ENCODE measurements around the gene UPK2. TPM values are rescaled to one million over a fixed set of nuclear protein-coding genes. Genes with fewer than 3 reads are reported as not detected.
"Not testable (repeated sequence)": the region's sequence is repeated elsewhere in the genome, so short reads cannot be mapped to it uniquely, and the experiment has no call there.

UPK2 gene
- total and polyA plus RNA-seq, 2 experiments from 2014 or later = 0.28 TPM; not detected in 1

DNA sequence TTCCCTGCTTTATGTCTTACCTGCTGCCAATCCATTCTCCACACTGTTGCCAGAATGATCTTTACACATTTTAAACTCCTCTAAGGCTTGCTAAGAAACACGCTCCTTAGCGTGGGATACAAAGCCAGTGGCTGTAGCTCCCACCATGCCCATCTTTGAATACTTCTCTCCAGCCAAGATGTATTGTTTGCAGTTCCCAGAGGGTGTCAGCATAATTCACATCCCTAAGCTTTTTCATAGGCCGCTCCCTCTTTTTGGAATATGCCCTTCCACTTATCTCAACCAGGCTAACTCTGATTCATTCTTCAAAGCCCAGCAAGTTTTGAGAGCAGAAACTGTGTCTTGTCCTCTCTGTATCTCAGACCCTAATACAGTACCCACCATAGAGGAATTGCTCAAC, 8.1 kb upstream of the UPK2 start:
- H3F3A ChIP-seq (ENCODE audit: insufficient read depth) = no peaks in the 10 kb centered on the region
- H3K4me3 ChIP-seq = no peak overlapping the region
- H4K20me1 ChIP-seq (ENCODE audit: insufficient read depth) = no peaks in the 10 kb centered on the region
- H3K36me3 ChIP-seq (ENCODE audit: low read depth) = no peaks in the 10 kb centered on the region
- no peak overlapping the region for H3K9ac ChIP-seq
- no peaks in the 10 kb centered on the region for H3K9me3 ChIP-seq (ENCODE audit: low read depth)
- in situ Hi-C loops (cut with MboI) = loop anchor here (10.0 kb wide), 1 partner anchor 253 kb away; no protein-coding TSS in a partner anchor
- no peaks in the 10 kb centered on the region for H3K79me2 ChIP-seq (ENCODE audit: insufficient read depth)
- H2AFZ ChIP-seq = no peak overlapping the region
- no peak overlapping the region for H3K27ac ChIP-seq
- no peak overlapping the region for H3K4me2 ChIP-seq (ENCODE audit: unreplicated experiment)
- TF ChIP-seq EZH2 (IDR thresholded peaks at IDR 0.05; ENCODE audit: insufficient read depth, poor library complexity, severe bottlenecking) (no peak), EZH2phosphoT487 (IDR thresholded peaks at IDR 0.05; ENCODE audit: insufficient read depth, low read depth) (no peak)
- H3K4me1 ChIP-seq (ENCODE audit: insufficient read depth) = no peaks in the 10 kb centered on the region
- peaks cover 6% of the 10 kb centered on the region for H3K27me3 ChIP-seq (replicated peaks; ENCODE audit: insufficient read depth)
- 31 to 40% methylated on average over 3 of the region's 3 CpGs for WGBS, 2 experiments (ENCODE audit: low coverage in 1 of 2, low lambda C conversion rate in 2 of 2, missing lambda C conversion rate in 2 of 2)
- DNase-seq = no peak
- H3K9me2 ChIP-seq (ENCODE audit: insufficient read depth) = no peaks in the 10 kb centered on the region

DNA sequence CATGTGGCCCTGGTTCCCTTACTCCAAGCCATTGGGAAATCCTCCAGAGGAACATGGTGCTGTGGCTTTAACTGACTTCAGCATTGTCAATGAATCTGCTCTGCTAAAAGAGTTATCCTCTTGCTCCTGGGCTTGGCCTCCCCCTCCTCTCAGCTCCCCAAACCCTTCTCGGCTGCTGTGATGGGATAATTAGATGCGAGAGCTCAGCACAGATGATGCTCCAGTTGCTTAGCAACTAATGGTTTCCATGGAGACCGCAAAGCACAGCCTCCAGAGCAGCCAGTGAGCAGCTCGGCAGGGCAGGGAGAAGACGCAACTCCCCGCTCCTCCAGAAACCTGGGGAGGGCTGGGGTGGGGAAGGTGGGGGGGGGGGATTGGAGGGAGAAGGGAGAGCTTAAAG, 2.8 kb upstream of the UPK2 start:
- no peaks in the 10 kb centered on the region for H3K79me2 ChIP-seq (ENCODE audit: insufficient read depth)
- no peak overlapping the region for H3K9ac ChIP-seq
- no peak for DNase-seq
- H3K9me2 ChIP-seq (ENCODE audit: insufficient read depth) = no peaks in the 10 kb centered on the region
- no peaks in the 10 kb centered on the region for H3K36me3 ChIP-seq (ENCODE audit: low read depth)
- no peaks in the 10 kb centered on the region for H3K27me3 ChIP-seq (replicated peaks; ENCODE audit: insufficient read depth)
- no peaks in the 10 kb centered on the region for H4K20me1 ChIP-seq (ENCODE audit: insufficient read depth)
- no peaks in the 10 kb centered on the region for H3K9me3 ChIP-seq (ENCODE audit: low read depth)
- no peaks in the 10 kb centered on the region for H3K4me1 ChIP-seq (ENCODE audit: insufficient read depth)
- H3K27ac ChIP-seq = no peak overlapping the region
- no peak for TF ChIP-seq EZH2phosphoT487 (IDR thresholded peaks at IDR 0.05; ENCODE audit: insufficient read depth, low read depth)
- no peak for TF ChIP-seq EZH2 (IDR thresholded peaks at IDR 0.05; ENCODE audit: insufficient read depth, poor library complexity, severe bottlenecking)
- in situ Hi-C loops (cut with MboI) = no loop called here
- H3F3A ChIP-seq (ENCODE audit: insufficient read depth) = no peaks in the 10 kb centered on the region
- H2AFZ ChIP-seq = no peak overlapping the region
- 66 to 71% methylated on average over 6 of the region's 6 CpGs for WGBS, 2 experiments (ENCODE audit: low coverage in 1 of 2, low lambda C conversion rate in 2 of 2, missing lambda C conversion rate in 2 of 2)
- no peak overlapping the region for H3K4me3 ChIP-seq
- no peak overlapping the region for H3K4me2 ChIP-seq (ENCODE audit: unreplicated experiment)

DNA sequence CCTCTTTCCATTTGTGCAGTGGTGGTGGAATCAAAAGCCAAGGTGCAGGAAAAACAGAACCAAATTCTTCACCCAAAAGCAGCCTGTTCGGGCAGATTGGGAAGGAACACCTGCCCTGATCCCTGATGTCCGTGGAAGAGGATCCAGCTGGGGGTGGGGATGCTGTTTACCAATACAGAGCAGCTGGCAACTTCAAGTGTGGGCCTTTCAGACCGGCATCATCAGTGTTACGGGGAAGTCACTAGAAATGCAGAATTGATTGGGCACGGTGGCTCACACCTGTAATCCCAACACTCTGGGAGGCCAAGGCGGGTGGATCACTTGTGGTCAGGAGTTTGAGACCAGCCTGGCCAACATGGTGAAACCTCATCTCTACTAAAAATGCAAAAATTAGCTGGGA, 2.1 kb upstream of the UPK2 start:
- in situ Hi-C loops (cut with MboI); H4K20me1 ChIP-seq (ENCODE audit: insufficient read depth): not testable (repeated sequence)
- 53 to 61% methylated on average over 6 of the region's 6 CpGs for WGBS, 2 experiments (ENCODE audit: low coverage in 1 of 2, low lambda C conversion rate in 2 of 2, missing lambda C conversion rate in 2 of 2)

DNA sequence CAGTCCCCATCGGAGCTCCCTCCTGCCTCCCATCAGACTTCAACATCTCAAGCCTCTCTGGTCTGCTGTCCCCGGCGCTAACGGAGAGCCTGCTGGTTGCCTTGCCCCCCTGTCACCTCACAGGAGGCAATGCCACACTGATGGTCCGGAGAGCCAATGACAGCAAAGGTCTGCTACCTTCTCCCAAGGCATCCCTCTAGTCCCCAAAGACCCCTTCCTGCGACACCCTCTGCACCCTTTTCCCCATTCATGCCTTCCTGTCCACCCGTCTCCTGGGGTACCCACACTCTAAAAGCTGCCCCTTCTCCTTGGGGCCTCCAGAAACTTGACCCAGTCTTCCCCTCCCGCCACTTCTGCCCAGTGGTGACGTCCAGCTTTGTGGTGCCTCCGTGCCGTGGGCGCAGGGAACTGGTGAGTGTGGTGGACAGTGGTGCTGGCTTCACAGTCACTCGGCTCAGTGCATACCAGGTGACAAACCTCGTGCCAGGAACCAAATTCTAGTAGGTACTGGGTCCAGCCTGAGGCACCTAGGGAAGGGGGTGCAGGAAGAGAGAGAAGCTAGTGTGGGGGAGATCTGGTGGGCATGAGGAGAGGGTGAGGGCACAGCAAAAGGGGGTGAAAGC, 860 bp downstream of the UPK2 start:
- Histone ChIP-seq H3K27ac (no peak overlapping the region), H3F3A (ENCODE audit: insufficient read depth) (no peaks in the 10 kb centered on the region), H3K4me3 (no peak overlapping the region), H3K36me3 (ENCODE audit: low read depth) (no peaks in the 10 kb centered on the region), H3K79me2 (ENCODE audit: insufficient read depth) (no peaks in the 10 kb centered on the region), H3K4me1 (ENCODE audit: insufficient read depth) (no peaks in the 10 kb centered on the region), H3K9me3 (ENCODE audit: low read depth) (no peaks in the 10 kb centered on the region), H3K9ac (no peak overlapping the region), H3K27me3 (replicated peaks; ENCODE audit: insufficient read depth) (no peaks in the 10 kb centered on the region; the same call in none of the 2 replicates), H3K4me2 (ENCODE audit: unreplicated experiment) (no peak overlapping the region), H4K20me1 (ENCODE audit: insufficient read depth) (no peaks in the 10 kb centered on the region), H3K9me2 (ENCODE audit: insufficient read depth) (no peaks in the 10 kb centered on the region), H2AFZ (no peak overlapping the region)
- 30 to 33% methylated on average over 14 of the region's 14 CpGs for WGBS, 2 experiments (ENCODE audit: low coverage in 1 of 2, low lambda C conversion rate in 2 of 2, missing lambda C conversion rate in 2 of 2)
- TF ChIP-seq EZH2phosphoT487 (IDR thresholded peaks at IDR 0.05; ENCODE audit: insufficient read depth, low read depth) (no peak), EZH2 (IDR thresholded peaks at IDR 0.05; ENCODE audit: insufficient read depth, poor library complexity, severe bottlenecking) (no peak)
- in situ Hi-C loops (cut with MboI) = no loop called here
- no peak for DNase-seq

More for the DNA sequence above, 2.1 kb upstream of the UPK2 start:
- H3K27ac ChIP-seq; H3K4me1 ChIP-seq (ENCODE audit: insufficient read depth); H3K36me3 ChIP-seq (ENCODE audit: low read depth); H3F3A ChIP-seq (ENCODE audit: insufficient read depth); H3K4me3 ChIP-seq; H3K27me3 ChIP-seq (replicated peaks; ENCODE audit: insufficient read depth); H3K4me2 ChIP-seq (ENCODE audit: unreplicated experiment); H3K9ac ChIP-seq; H2AFZ ChIP-seq; H3K9me3 ChIP-seq (ENCODE audit: low read depth); DNase-seq; H3K9me2 ChIP-seq (ENCODE audit: insufficient read depth); H3K79me2 ChIP-seq (ENCODE audit: insufficient read depth): not testable (repeated sequence)

DNA sequence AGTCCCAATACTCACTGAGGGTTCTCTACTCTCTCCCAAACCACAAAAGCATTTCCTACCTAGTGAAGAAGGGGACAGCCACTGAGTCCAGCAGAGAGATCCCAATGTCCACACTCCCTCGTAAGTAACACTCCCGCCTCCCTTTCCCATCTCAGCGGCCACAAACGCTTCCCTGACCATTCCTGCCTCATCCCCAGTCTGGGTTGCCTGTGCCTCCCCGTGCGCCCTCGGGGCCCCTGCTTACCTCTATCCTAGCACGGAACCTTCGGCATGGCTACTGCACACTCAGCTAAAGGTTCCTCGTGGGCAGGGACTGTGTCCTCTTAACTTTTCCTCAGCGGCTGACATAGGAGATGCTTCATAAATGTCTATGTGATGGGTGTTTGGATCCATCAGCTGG, 1.5 kb downstream of the UPK2 start:
- H3K9me2 ChIP-seq (ENCODE audit: insufficient read depth) = no peaks in the 10 kb centered on the region
- H2AFZ ChIP-seq = no peak overlapping the region
- no peaks in the 10 kb centered on the region for H3K9me3 ChIP-seq (ENCODE audit: low read depth)
- H3K4me2 ChIP-seq (ENCODE audit: unreplicated experiment) = no peak overlapping the region
- no peak overlapping the region for H3K27ac ChIP-seq
- H3K4me3 ChIP-seq = no peak overlapping the region
- H3F3A ChIP-seq (ENCODE audit: insufficient read depth) = no peaks in the 10 kb centered on the region
- H3K79me2 ChIP-seq (ENCODE audit: insufficient read depth) = no peaks in the 10 kb centered on the region
- H3K27me3 ChIP-seq (replicated peaks; ENCODE audit: insufficient read depth) = no peaks in the 10 kb centered on the region; the same call in none of the 2 replicates
- H3K36me3 ChIP-seq (ENCODE audit: low read depth) = no peaks in the 10 kb centered on the region
- H4K20me1 ChIP-seq (ENCODE audit: insufficient read depth) = no peaks in the 10 kb centered on the region
- in situ Hi-C loops (cut with MboI) = no loop called here
- TF ChIP-seq EZH2 (IDR thresholded peaks at IDR 0.05; ENCODE audit: insufficient read depth, poor library complexity, severe bottlenecking) (no peak), EZH2phosphoT487 (IDR thresholded peaks at IDR 0.05; ENCODE audit: insufficient read depth, low read depth) (no peak)
- 56% methylated on average over 11 of the region's 11 CpGs for WGBS, 2 experiments (ENCODE audit: low coverage in 1 of 2, low lambda C conversion rate in 2 of 2, missing lambda C conversion rate in 2 of 2)
- no peak overlapping the region for H3K9ac ChIP-seq
- no peaks in the 10 kb centered on the region for H3K4me1 ChIP-seq (ENCODE audit: insufficient read depth)
- no peak for DNase-seq
